Mesenchymal stem cell (in vitro differentiated cells and primary cell): ENCODE data around the gene FRMD4A.
"Not testable (repeated sequence)": the region's sequence is repeated elsewhere in the genome, so short reads cannot be mapped to it uniquely, and the experiment has no call there.

Source experiments
- DNase-seq: peaks from one replicate; pipeline ENCODE4 v3.0.0-alpha.2; 2013
- H2AFZ ChIP-seq: one replicate; pipeline ENCODE4 v1.6.1; 2013; ENCODE audit warnings: low read depth, mild to moderate bottlenecking, control low read depth, inconsistent platforms, low read length, moderate library complexity
- H2AK5ac ChIP-seq: 2 replicates; pipeline ENCODE4 v1.6.1; 2013; ENCODE audit warnings: low read length, moderate library complexity, mild to moderate bottlenecking, inconsistent platforms; ENCODE audit not compliant: severe bottlenecking
- H2BK120ac ChIP-seq: one replicate; pipeline ENCODE4 v1.6.1; 2013; ENCODE audit warnings: low read depth, mild to moderate bottlenecking, inconsistent platforms, low read length, moderate library complexity
- H2BK12ac ChIP-seq, 2 experiments: one replicate each; pipeline ENCODE4 v1.6.1; 2013; ENCODE audit warnings: inconsistent platforms in 2 of 2, low read length in 2 of 2, mild to moderate bottlenecking in 2 of 2, moderate library complexity in 2 of 2, control low read depth in 1 of 2
- H2BK15ac ChIP-seq: one replicate; pipeline ENCODE4 v1.6.1; 2013; ENCODE audit warnings: mild to moderate bottlenecking, low read depth, inconsistent platforms; ENCODE audit not compliant: poor library complexity, severe bottlenecking
- H2BK5ac ChIP-seq: 2 replicates; pipeline ENCODE4 v1.6.1; 2013; ENCODE audit warnings: low read depth, mild to moderate bottlenecking, low read length, control low read depth, inconsistent platforms; ENCODE audit not compliant: poor library complexity, severe bottlenecking
- H3K14ac ChIP-seq, 2 experiments: one replicate each; pipeline ENCODE4 v1.6.1; 2013; ENCODE audit warnings: inconsistent platforms in 2 of 2, low read length in 2 of 2, control low read depth in 1 of 2, mild to moderate bottlenecking in 1 of 2, moderate library complexity in 1 of 2
- H3K18ac ChIP-seq, 2 experiments: one replicate each; pipeline ENCODE4 v1.6.1; 2013; ENCODE audit warnings: inconsistent platforms in 2 of 2, low read length in 2 of 2, control low read depth in 1 of 2, low read depth in 1 of 2, mild to moderate bottlenecking in 1 of 2
- H3K23ac ChIP-seq, 2 experiments: one replicate each; pipeline ENCODE4 v1.6.1; 2013; ENCODE audit warnings: inconsistent platforms in 2 of 2, low read length in 2 of 2, mild to moderate bottlenecking in 2 of 2, moderate library complexity in 2 of 2, control low read depth in 1 of 2
- H3K27ac ChIP-seq: 2 replicates; pipeline ENCODE4 v1.5.1; 2013; ENCODE audit warnings: mild to moderate bottlenecking, moderate library complexity, low read length, control low read depth, inconsistent platforms; ENCODE audit not compliant: poor library complexity, severe bottlenecking
- H3K27me3 ChIP-seq, 2 experiments: 2 replicates each; pipeline versions ENCODE4 v1.6.1 to v1.7.0; 2013; ENCODE audit warnings: low read length in 2 of 2, mild to moderate bottlenecking in 2 of 2, moderate library complexity in 2 of 2, control low read depth in 1 of 2, inconsistent platforms in 1 of 2; ENCODE audit not compliant: control insufficient read depth in 1 of 2, insufficient read depth in 1 of 2
- H3K36me3 ChIP-seq, 2 experiments: 2 replicates each; pipeline versions ENCODE4 v1.6.1 to v1.7.0; 2013; ENCODE audit warnings: low read length in 2 of 2, control low read depth in 1 of 2, inconsistent platforms in 1 of 2, low read depth in 1 of 2, mild to moderate bottlenecking in 1 of 2; ENCODE audit not compliant: insufficient read depth in 2 of 2, control insufficient read depth in 1 of 2
- H3K4ac ChIP-seq, 2 experiments: one replicate each; pipeline ENCODE4 v1.6.1; 2013; ENCODE audit warnings: inconsistent platforms in 2 of 2, low read length in 2 of 2, mild to moderate bottlenecking in 2 of 2, moderate library complexity in 2 of 2, control low read depth in 1 of 2, low read depth in 1 of 2
- H3K4me1 ChIP-seq: 2 replicates; pipeline ENCODE4 v1.6.1; 2013; ENCODE audit warnings: low read depth, low read length, control low read depth; ENCODE audit not compliant: control insufficient read depth, insufficient read depth
- H3K4me2 ChIP-seq: 2 replicates; pipeline ENCODE4 v1.6.1; 2013; ENCODE audit warnings: low read length, mild to moderate bottlenecking, inconsistent platforms; ENCODE audit not compliant: poor library complexity, severe bottlenecking
- H3K4me3 ChIP-seq, 2 experiments: 2 replicates each; pipeline versions ENCODE4 v1.5.1 to v1.7.0; 2013; ENCODE audit warnings: low read length in 2 of 2, mild to moderate bottlenecking in 2 of 2, control low read depth in 1 of 2, low read depth in 1 of 2; ENCODE audit not compliant: insufficient read depth in 1 of 2
- H3K79me1 ChIP-seq: replicated peaks from 2 replicates; pipeline ENCODE4 v1.6.1; 2013; ENCODE audit warnings: mild to moderate bottlenecking, control low read depth, low read length, inconsistent platforms; ENCODE audit not compliant: poor library complexity, severe bottlenecking
- H3K9ac ChIP-seq: 2 replicates; pipeline ENCODE4 v1.7.0; 2013; ENCODE audit warnings: mild to moderate bottlenecking, low read length, moderate library complexity
- H3K9me3 ChIP-seq: 2 replicates; pipeline ENCODE4 v1.7.0; 2013; ENCODE audit warnings: mild to moderate bottlenecking, low read length; ENCODE audit not compliant: control insufficient read depth
- H4K8ac ChIP-seq: one replicate; pipeline ENCODE4 v1.6.1; 2013; ENCODE audit warnings: inconsistent platforms, mild to moderate bottlenecking, low read length, moderate library complexity
- H4K91ac ChIP-seq: one replicate; pipeline ENCODE4 v1.6.1; 2013; ENCODE audit warnings: mild to moderate bottlenecking, low read length, inconsistent platforms
- WGBS: methylation state at CpG from one replicate; pipeline ENCODE4 v1.1.7; 2013; ENCODE audit warnings: mixed read lengths; 5-methylcytosine and 5-hydroxymethylcytosine counted together

Gene FRMD4A

GRCh38 chr10:14205233-14205632, 125.5 kb downstream of the FRMD4A start:
- no peak overlapping the region for H3K4me3 ChIP-seq
- 95% methylated on average over 3 of the region's 4 CpGs for WGBS
- H2BK5ac ChIP-seq = no peak overlapping the region
- H3K9me3 ChIP-seq = no peaks in the 10 kb centered on the region
- no peak overlapping the region for H3K14ac ChIP-seq
- no peak overlapping the region for H4K8ac ChIP-seq
- peaks cover 12 to 47% of the 10 kb centered on the region in 2 experiments for H3K27me3 ChIP-seq
- H2BK12ac ChIP-seq = no peak overlapping the region
- H2BK15ac ChIP-seq = no peak overlapping the region
- H3K4me1 ChIP-seq = peaks cover 3% of the 10 kb centered on the region
- H3K23ac ChIP-seq = no peak overlapping the region
- H3K36me3 ChIP-seq = no peaks in the 10 kb centered on the region
- no peak overlapping the region for H3K4me2 ChIP-seq
- H3K18ac ChIP-seq = no peak overlapping the region
- H2BK120ac ChIP-seq = no peak overlapping the region
- no peak overlapping the region for H2AK5ac ChIP-seq
- H3K27ac ChIP-seq = no peak overlapping the region
- H4K91ac ChIP-seq = no peak overlapping the region
- H2AFZ ChIP-seq = no peak overlapping the region
- no peak overlapping the region for H3K9ac ChIP-seq
- H3K4ac ChIP-seq = no peak overlapping the region
- H3K79me1 ChIP-seq = no peaks in the 10 kb centered on the region
- DNase-seq = no peak

GRCh38 chr10:14200698-14201544, 129.8 kb downstream of the FRMD4A start:
- Histone ChIP-seq H4K91ac (no peak overlapping the region), H3K4me2 (no peak overlapping the region), H2AFZ (no peak overlapping the region), H3K27me3 (peaks cover 14 to 68% of the 10 kb centered on the region in 2 experiments), H2BK12ac (no peak overlapping the region), H4K8ac (no peak overlapping the region), H3K4me3 (no peak overlapping the region), H3K14ac (no peak overlapping the region), H3K23ac (no peak overlapping the region), H3K4ac (no peak overlapping the region), H2AK5ac (no peak overlapping the region), H3K18ac (no peak overlapping the region), H3K4me1 (peaks cover 5% of the 10 kb centered on the region), H2BK5ac (no peak overlapping the region), H3K9me3 (no peaks in the 10 kb centered on the region), H3K79me1 (no peaks in the 10 kb centered on the region), H3K36me3 (no peaks in the 10 kb centered on the region), H2BK15ac (no peak overlapping the region), H3K9ac (no peak overlapping the region), H2BK120ac (no peak overlapping the region), H3K27ac (no peak overlapping the region)
- 52% methylated on average over 15 of the region's 16 CpGs for WGBS
- DNase-seq = no peak

GRCh38 chr10:14199098-14199497, 131.6 kb downstream of the FRMD4A start:
- H3K4me2 ChIP-seq, H3K4me3 ChIP-seq, H2BK15ac ChIP-seq, H4K8ac ChIP-seq, H3K27ac ChIP-seq, H2BK12ac ChIP-seq, H3K14ac ChIP-seq, H3K9ac ChIP-seq, H2AK5ac ChIP-seq, H3K79me1 ChIP-seq, H3K4me1 ChIP-seq, H3K36me3 ChIP-seq, H2AFZ ChIP-seq, H3K9me3 ChIP-seq, H4K91ac ChIP-seq, H2BK5ac ChIP-seq, H2BK120ac ChIP-seq, H3K23ac ChIP-seq, H3K18ac ChIP-seq, DNase-seq, H3K4ac ChIP-seq: not testable (repeated sequence)
- WGBS = 92% methylated on average over 3 of the region's 4 CpGs
- peaks cover 19 to 70% of the 10 kb centered on the region in 2 experiments for H3K27me3 ChIP-seq

GRCh38 chr10:14198078-14198477, 132.6 kb downstream of the FRMD4A start:
- H2BK12ac ChIP-seq = no peak overlapping the region
- H3K79me1 ChIP-seq = no peaks in the 10 kb centered on the region
- no peak overlapping the region for H3K4ac ChIP-seq
- H4K91ac ChIP-seq = no peak overlapping the region
- no peak overlapping the region for H4K8ac ChIP-seq
- no peak overlapping the region for H2AFZ ChIP-seq
- no peak overlapping the region for H3K18ac ChIP-seq
- no peak overlapping the region for H3K4me3 ChIP-seq
- peaks cover 5% of the 10 kb centered on the region for H3K4me1 ChIP-seq
- WGBS = 85% methylated on average over 9 of the region's 9 CpGs
- H3K14ac ChIP-seq = no peak overlapping the region
- H2BK120ac ChIP-seq = no peak overlapping the region
- no peak overlapping the region for H3K9ac ChIP-seq
- H2BK5ac ChIP-seq = no peak overlapping the region
- H2AK5ac ChIP-seq = no peak overlapping the region
- no peak for DNase-seq
- H3K4me2 ChIP-seq = no peak overlapping the region
- no peak overlapping the region for H3K27ac ChIP-seq
- peaks cover 19 to 68% of the 10 kb centered on the region in 2 experiments for H3K27me3 ChIP-seq
- H3K23ac ChIP-seq = no peak overlapping the region
- no peak overlapping the region for H2BK15ac ChIP-seq
- no peaks in the 10 kb centered on the region for H3K9me3 ChIP-seq
- H3K36me3 ChIP-seq = no peaks in the 10 kb centered on the region
